OCI-LY1 (cell line): ENCODE data around the gene MBNL2.

Experiments used
- H2AFZ ChIP-seq: fragments of 200-600 bp; sonication (generic), shearing (Covaris generic); 2 replicates; pipeline ENCODE4 v1.6.0; 2014; ENCODE audit warnings: antibody characterized with exemption, mild to moderate bottlenecking, low read length
- H3F3A ChIP-seq: fragments of 200-600 bp; sonication (generic), shearing (Covaris generic); 2 replicates; pipeline ENCODE4 v1.6.0; 2014; ENCODE audit warnings: mild to moderate bottlenecking, antibody characterized with exemption, low read length, moderate library complexity; ENCODE audit not compliant: insufficient read depth
- H3K27ac ChIP-seq: fragments of 200-600 bp; sonication (generic); 2 replicates; pipeline ENCODE4 v1.5.1; 2014; ENCODE audit warnings: low read length, mixed run types, mild to moderate bottlenecking, low read depth; ENCODE audit not compliant: poor library complexity, severe bottlenecking
- H3K27me3 ChIP-seq: fragments of 200-600 bp; sonication (generic); 2 replicates; pipeline ENCODE4 v1.6.0; 2014; ENCODE audit warnings: antibody characterized with exemption, mild to moderate bottlenecking, low read length, moderate library complexity; ENCODE audit not compliant: insufficient read depth
- H3K36me3 ChIP-seq: fragments of 200-600 bp; sonication (generic); 2 replicates; pipeline ENCODE4 v1.6.1; 2014; ENCODE audit warnings: mild to moderate bottlenecking, antibody characterized with exemption, low read length, moderate library complexity, mixed read lengths; ENCODE audit not compliant: insufficient read depth
- H3K4me1 ChIP-seq: fragments of 200-600 bp; sonication (generic); 2 replicates; pipeline ENCODE4 v1.5.1; 2014; ENCODE audit warnings: mild to moderate bottlenecking, low read length, moderate library complexity; ENCODE audit not compliant: insufficient read depth, severe bottlenecking
- H3K4me2 ChIP-seq: fragments of 200-600 bp; sonication (generic), shearing (Covaris generic); 2 replicates; pipeline ENCODE4 v1.6.1; 2014; ENCODE audit warnings: low read length
- H3K4me3 ChIP-seq: fragments of 200-600 bp; sonication (generic); 2 replicates; pipeline ENCODE4 v1.5.1; 2014; ENCODE audit warnings: low read length, low read depth, mild to moderate bottlenecking, mixed read lengths; ENCODE audit not compliant: poor library complexity, severe bottlenecking
- H3K79me2 ChIP-seq: fragments of 200-600 bp; shearing (Covaris generic); 2 replicates; pipeline ENCODE4 v1.6.1; 2016; ENCODE audit warnings: mixed run types, low read length, mixed read lengths; ENCODE audit not compliant: insufficient read depth
- H3K9ac ChIP-seq: fragments of 200-600 bp; sonication (generic), shearing (Covaris generic); 2 replicates; pipeline ENCODE4 v1.6.1; 2014; ENCODE audit warnings: mild to moderate bottlenecking, low read length, mixed read lengths
- H3K9me2 ChIP-seq: fragments of 200-600 bp; sonication (generic), shearing (Covaris generic); 2 replicates; pipeline ENCODE4 v1.6.1; 2014; ENCODE audit warnings: low read depth, mild to moderate bottlenecking, low read length, mixed read lengths
- H3K9me3 ChIP-seq: fragments of 200-600 bp; shearing (Covaris generic); 2 replicates; pipeline ENCODE4 v1.6.1; 2014; ENCODE audit warnings: low read length, mixed read lengths
- H4K20me1 ChIP-seq: fragments of 200-600 bp; sonication (generic), shearing (Covaris generic); 2 replicates; pipeline ENCODE4 v1.6.0; 2016; ENCODE audit warnings: mild to moderate bottlenecking, low read length; ENCODE audit not compliant: insufficient read depth
- CTCF ChIP-seq: fragments of 200-600 bp; sonication (generic), shearing (Covaris generic); IDR thresholded peaks from 2 replicates; pipeline ENCODE4 v1.5.1; 2017; ENCODE audit warnings: mild to moderate bottlenecking, antibody characterized with exemption, low read length, moderate library complexity, mixed read lengths
- EZH2 ChIP-seq: fragments of 200-600 bp; sonication (generic), shearing (Covaris generic); IDR thresholded peaks from 2 replicates; pipeline ENCODE4 v1.8.0; 2017; ENCODE audit warnings: borderline replicate concordance, mixed run types, mild to moderate bottlenecking, antibody characterized with exemption, low read length, moderate library complexity, mixed read lengths

Gene MBNL2

GRCh38 chr13:97352815-97353214 lies 130.7 kb downstream of the MBNL2 start:
- H3K9me2 ChIP-seq = no peaks in the 10 kb centered on the region
- H4K20me1 ChIP-seq = no peaks in the 10 kb centered on the region
- no peak overlapping the region for H3K4me3 ChIP-seq
- no peaks in the 10 kb centered on the region for H3K79me2 ChIP-seq
- peaks cover 23% of the 10 kb centered on the region; the same call in 1 of the 2 replicates for H3K36me3 ChIP-seq
- TF ChIP-seq EZH2 (no peak), CTCF (no peak)
- no peaks in the 10 kb centered on the region for H3K4me1 ChIP-seq
- H3K27me3 ChIP-seq = no peaks in the 10 kb centered on the region
- H2AFZ ChIP-seq = no peak overlapping the region
- no peak overlapping the region for H3K9ac ChIP-seq
- no peak overlapping the region for H3K27ac ChIP-seq
- no peaks in the 10 kb centered on the region for H3F3A ChIP-seq
- H3K9me3 ChIP-seq = no peaks in the 10 kb centered on the region
- H3K4me2 ChIP-seq = no peak overlapping the region

GRCh38 chr13:97353927-97354675 lies 132.0 kb downstream of the MBNL2 start:
- Histone ChIP-seq H3K4me2 (no peak overlapping the region), H3K79me2 (no peaks in the 10 kb centered on the region), H3K9ac (no peak overlapping the region), H4K20me1 (no peaks in the 10 kb centered on the region), H3K4me1 (no peaks in the 10 kb centered on the region), H2AFZ (no peak overlapping the region), H3K4me3 (no peak overlapping the region), H3F3A (no peaks in the 10 kb centered on the region), H3K27me3 (no peaks in the 10 kb centered on the region), H3K36me3 (peaks cover 25% of the 10 kb centered on the region; the same call in 1 of the 2 replicates), H3K9me3 (no peaks in the 10 kb centered on the region), H3K27ac (no peak overlapping the region), H3K9me2 (no peaks in the 10 kb centered on the region)
- TF ChIP-seq CTCF (no peak), EZH2 (no peak)

DNA sequence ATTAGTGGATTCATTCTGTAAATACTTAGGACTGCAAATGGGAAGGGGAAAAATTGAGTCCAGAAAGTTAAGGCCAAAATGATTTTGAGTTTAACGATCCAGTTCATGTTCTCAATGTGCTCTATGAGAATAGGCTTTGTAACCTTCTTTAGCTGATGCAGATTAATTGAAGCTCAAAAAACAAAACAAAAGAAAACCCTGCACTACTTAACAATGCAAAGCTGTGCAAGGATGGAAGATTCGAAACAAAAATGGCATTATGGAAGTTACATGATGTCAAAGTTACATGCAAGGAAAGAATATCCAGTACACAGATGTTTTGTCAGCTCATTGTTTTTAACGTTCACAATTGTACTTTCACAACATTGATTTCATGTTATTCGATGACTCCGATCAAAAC lies 132.7 kb downstream of the MBNL2 start:
- Histone ChIP-seq H4K20me1 (no peaks in the 10 kb centered on the region), H3K27me3 (no peaks in the 10 kb centered on the region), H3K4me2 (no peak overlapping the region), H3K9me2 (no peaks in the 10 kb centered on the region), H3K27ac (no peak overlapping the region), H3K4me3 (no peak overlapping the region), H3K4me1 (no peaks in the 10 kb centered on the region), H3F3A (no peaks in the 10 kb centered on the region), H2AFZ (no peak overlapping the region), H3K9ac (no peak overlapping the region), H3K36me3 (peaks cover 18% of the 10 kb centered on the region; the same call in 1 of the 2 replicates), H3K79me2 (no peaks in the 10 kb centered on the region), H3K9me3 (no peaks in the 10 kb centered on the region)
- TF ChIP-seq CTCF (no peak), EZH2 (no peak)
